HG03432 (cell line): ENCODE data around the gene YIF1A.
A peak's percentile ranks its signal among the peaks of the same experiment; 100 is the strongest.
"Not testable (repeated sequence)": the region's sequence is repeated elsewhere in the genome, so short reads cannot be mapped to it uniquely, and the experiment has no call there.

Experiments
- ATAC-seq: cut with Tn5 transposase; IDR thresholded peaks from one replicate; pipeline ENCODE4 v1.9.1; 2021; ENCODE audit warnings: mild to moderate bottlenecking, moderate library complexity; ENCODE audit not compliant: unreplicated experiment

YIF1A gene

DNA sequence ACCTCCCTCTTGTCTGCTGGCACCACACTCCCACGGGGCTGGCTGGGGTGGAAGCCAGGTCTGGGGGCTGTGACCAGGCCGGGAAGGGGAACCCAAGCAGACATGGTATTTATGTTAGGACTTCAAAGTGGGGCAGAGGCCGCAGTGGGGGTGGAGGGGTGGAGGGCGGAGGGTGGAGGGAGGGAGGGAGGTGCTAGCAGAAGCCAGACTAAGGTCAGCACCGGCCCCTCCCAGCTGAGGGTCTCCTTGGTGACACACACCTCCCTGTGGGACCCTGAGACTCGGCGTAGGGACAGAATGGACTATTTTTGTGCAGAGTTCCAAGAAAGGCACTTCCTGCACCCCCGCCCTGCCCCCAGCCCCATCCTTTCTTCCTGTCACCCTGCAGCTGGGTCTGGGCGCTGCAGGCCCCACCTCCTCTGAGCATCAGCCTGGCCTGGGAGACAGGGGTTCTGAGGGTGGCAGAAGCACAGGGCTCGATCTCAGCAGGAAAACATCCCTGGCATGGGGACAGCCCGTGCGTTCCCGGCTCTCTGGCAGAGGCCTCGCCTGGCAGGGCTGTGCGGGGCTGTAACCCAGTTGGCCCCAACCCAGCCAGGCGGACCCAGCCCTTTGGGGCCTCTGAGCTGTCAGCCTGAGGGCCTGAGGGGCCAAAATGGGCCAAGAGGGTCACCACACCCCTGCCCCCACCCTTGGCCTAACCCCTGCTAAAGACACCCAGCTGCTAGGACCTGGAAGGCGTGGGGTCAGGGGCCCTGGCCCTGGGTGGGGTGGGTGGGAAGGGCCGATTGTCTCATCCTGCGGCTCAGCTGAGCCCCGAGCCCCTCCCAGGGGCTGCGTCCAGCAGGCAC lies 37.5 kb upstream of the YIF1A start:
- ATAC-seq = no peak

DNA sequence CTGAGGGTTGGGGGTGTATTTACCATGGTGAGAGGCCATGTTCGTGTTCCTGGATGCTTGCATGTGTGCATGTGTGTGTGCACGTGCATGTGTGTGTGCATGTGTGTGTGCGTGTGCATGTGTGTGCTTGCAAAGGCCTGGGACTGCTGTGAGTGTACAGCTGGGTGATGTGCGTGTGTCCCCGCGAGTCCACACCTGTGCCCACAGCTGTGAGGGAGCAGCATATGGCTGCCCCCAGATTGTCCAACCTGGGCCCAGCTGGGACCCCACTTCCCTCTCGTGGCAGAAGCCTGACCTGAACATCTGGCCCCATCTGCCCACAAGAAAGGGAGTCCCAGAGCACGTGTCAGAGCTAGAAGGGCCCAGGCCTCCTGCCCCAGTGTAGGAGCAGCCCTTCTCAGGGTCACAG lies 36.3 kb upstream of the YIF1A start:
- no peak for ATAC-seq

DNA sequence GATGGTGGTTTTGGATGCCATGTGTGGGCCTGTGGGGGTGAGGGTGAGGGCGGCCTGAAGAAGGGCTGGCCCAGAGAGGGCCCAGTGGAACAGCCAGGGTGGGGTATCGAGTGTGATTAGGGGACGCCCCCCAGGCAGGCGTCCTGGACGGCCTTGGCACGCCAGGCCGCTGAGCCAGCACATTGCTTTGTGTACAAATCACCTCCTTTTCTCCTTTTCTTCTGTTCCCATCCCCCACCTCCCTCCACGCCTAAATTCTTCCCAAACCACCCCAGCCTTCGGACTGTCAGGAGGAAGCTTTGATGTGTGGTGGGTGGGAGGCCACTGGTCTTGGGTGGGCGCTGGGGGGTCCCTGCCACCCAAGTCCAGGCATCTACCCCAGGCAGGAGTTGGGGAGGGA lies 35.7 kb upstream of the YIF1A start:
- no peak for ATAC-seq

DNA sequence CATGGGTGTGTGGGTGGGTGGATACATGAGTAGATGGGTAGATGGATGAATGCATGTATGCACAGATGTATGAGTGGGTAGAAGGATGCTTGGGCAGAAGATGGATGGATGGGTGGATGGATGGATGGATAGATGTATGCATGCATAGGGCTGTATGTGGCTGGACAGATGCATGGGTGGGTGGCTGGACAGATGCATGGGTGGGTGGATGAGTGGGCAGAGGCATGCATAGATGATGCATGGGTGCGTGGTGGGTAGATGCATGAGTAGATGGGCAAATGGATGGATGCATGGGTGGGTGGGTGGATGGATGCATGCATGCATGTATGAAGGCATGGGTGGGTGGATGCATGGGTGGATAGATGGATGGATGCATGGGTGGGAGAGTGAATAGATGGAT lies 34.7 kb upstream of the YIF1A start:
- no peak for ATAC-seq

DNA sequence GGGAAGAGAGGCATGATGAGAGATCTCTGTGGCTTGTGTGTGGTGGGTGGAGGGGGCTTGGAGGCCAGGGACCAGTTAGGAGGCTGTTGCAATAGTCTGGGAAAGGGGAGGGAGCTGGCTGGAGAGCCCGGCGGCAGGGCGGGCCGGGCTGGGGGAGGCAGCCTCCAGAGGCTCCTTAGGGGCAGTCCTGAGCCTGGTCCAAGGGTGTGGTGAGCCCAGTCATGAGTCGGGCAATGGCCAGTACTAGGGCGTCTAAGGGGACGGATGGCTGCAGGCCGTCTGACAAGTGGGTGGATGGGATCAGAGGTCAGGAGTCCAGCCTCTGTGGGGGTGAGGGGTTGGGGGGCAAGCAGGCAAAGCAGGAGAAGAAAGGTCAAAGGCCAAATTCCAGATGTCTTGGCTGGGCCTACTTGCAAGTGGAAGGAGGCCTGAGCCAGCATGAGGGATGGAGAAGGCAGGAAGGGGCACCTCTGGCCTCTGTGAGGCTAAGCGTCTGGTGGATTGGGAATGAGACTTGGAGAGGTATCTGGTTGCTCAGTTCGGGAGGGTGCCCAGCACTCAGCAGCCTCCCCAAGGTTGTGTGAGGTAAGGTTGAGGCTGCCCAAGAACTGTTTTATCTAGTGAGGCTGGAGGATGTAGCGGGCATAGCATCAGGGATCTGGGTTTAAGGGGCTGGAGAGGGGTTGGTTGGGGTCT lies 33.9 kb upstream of the YIF1A start:
- ATAC-seq = no peak

DNA sequence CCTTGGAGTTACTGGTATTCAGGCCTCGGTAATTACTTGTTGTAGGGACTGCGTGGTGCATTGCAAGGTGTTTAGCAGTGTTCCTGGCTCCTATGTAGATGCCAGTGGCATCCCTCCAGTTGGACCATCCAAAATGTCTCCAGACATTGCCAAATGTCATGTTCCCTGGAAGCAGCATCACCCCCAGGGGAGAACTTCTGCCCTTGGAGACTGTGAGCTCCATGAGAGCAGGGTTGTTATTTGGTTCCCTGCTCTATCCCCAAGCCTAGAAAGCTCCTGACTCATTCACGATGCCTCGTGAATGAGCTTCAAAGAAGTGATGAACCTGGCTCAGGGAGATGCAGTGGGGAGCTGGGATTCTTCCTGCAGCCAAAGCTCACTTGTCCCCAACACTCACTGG lies 32.7 kb upstream of the YIF1A start:
- ATAC-seq = no peak

DNA sequence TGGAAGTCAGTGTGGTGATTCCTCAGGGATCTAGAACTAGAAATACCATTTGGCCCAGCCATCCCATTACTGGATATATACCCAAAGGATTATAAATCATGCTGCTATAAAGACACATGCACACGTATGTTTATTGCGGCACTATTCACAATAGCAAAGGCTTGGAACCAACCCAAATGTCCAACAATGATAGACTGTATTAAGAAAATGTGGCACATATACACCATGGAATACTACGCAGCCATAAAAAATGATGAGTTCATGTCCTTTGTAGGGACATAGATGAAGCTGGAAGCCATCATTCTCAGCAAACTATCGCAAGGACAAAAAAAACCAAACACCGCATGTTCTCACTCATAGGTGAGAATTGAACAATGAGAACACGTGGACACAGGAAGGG lies 31.8 kb upstream of the YIF1A start:
- ATAC-seq = not testable (repeated sequence)

DNA sequence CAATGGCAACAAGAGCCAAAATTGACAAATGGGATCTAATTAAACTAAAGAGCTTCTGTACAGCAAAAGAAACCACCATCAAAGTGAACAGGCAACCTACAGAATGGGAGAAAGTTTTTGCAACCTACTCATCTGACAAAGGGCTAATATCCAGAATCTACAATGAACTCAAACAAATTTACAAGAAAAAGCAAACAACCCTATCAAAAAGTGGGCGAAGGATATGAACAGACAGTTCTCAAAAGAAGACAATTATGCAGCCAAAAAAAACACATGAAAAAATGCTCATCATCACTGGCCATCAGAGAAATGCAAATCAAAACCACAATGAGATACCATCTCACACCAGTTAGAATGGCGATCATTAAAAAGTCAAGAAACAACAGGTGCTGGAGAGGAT lies 31.3 kb upstream of the YIF1A start:
- not testable (repeated sequence) for ATAC-seq

DNA sequence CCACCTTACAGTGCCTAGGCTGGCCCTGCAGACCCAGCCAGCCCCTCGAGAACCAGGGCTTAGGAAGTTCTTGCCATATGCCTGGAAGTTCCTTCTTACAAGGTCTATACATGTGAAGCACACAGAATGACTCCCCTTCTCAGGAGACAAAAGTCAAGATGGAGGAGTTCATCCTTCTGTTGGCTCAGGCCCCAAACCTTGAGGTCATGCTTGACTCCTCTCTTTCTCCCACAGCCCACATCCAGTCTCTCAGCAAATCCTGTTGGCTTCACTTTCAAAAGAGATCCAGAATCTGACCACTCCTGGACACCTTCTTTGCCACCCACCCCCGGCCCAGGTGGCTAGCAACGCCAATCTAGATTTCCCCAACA lies 29.6 kb upstream of the YIF1A start:
- no peak for ATAC-seq

DNA sequence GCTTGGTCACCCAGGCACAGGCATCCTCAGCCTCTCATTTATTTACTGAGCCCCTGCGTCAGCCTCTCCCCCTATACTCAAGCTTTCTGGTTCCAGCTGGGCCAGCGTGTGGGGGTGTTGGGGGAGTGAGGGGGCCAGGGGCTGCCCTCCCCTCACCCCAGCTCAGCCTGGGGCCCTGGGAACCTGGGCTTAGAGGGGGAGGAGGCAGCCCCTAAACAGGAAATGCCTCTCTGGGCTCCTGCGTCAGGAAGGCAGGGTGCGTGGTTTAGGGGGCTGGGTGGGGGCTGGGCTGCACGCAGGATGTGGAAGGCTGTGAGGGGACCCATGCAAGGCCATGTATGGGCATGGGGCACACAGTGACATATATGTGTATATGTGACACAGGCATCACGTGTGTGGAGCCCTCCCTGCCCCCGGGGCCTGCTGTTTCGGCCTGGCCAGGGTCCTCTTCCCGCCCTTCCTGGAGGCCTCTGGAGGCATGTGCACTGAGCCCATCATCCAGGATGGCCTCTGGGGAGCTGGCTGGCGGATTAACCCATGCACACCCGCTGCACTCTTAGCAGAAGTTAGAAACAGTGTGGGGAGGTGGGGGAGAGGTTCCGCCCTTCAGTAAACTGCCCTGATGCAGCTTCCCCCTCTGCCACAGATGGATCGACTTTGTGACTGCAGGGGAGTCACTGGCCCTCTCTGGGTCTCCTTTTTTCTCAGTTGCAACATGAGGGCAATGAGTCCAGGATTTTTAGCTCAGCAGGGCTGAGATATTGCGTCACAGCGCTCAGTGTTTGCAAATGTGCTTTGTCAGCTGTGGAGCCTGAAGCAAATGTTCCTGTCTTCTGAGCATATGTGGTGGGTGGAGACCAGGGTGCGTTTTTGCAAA lies 29.0 kb upstream of the YIF1A start:
- ATAC-seq = no peak

DNA sequence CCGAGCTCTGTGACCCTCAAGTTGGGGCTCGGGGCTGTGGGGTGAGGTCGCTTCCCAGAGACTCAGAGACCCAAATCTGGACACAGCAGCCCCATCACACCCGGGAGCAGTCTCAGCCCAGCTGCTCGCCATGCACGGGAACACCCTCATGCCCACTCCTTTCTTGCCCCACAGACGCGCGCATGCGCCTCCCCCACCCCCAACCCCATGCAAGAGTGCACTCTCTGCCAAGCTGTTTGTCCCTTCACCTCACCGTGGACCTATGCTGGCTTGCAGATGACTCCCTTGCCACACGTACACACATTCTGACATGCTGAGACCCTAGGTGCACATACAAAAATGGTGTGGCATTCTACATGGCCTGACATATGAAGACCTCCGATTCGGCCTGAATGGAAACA lies 28.4 kb upstream of the YIF1A start:
- ATAC-seq = no peak

DNA sequence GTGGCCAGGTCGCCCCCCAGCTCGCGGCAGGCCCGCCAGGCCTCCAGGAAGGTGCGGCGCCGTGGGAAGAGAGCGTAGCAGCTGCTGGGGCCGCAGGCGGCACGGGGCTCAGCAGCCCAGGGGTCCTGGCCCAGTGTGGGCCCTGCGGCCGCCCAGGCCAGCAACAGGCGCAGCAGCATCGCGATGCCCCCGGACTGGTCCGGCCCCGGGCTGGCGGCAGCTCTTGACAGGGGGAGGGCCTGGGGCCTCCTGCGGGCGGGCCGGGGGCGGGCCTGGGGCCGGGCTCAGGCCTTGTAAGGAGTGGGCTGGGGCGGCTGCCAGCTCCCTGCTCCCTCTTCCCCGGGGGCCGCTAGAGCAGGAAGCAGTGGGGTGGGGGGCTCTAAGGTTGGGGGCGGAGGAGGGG lies 27.9 kb upstream of the YIF1A start, which contains the start of gene CD248:
Gene CD248 (minus strand): TSS at position 196 of the 403 bp plus-strand sequence. CDS start 17 bp downstream, at position 179.
- ATAC-seq = no peak

DNA sequence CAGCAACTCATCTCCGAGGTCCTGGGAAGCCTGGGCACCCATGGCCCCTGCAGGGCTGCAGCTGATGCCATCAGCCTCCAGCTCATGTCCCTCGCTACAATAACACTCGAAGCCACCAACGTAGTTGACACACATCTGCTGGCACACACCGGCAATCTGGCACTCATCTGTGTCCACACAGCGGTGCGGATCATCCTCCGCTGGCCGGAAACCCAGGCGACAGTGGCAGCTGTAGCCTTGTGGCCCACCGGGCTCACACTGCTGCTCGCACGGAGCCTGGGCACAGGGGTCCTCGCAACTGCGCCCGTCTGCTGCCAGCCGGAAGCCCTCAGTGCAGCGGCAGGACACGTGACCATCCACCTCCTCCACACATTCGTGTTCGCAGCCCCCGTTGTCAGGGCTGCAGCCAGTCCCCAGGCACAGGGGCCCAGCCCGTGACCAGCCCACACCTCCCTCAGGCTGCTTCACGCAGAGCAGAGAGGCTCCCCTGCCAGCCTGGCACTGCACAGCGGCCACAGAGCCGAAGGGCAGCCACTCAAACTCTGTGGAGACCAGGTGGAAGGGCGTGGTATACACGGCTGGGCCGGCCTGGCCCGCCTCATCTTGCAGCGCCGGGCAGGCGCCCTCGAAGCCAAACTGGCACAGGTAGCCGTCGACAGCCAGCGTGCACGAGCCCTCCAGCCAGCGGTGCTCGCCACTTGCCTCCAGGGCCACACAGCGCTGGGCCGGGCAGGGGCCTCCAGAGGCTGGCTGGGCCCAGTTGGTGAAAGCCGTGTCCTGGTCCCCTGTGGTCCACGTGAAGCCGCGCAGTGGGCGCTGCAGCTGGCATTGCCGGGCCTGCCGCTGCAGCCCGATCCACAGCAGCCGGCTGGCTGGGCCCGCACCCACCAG lies 27.2 kb upstream of the YIF1A start:
- no peak for ATAC-seq

DNA sequence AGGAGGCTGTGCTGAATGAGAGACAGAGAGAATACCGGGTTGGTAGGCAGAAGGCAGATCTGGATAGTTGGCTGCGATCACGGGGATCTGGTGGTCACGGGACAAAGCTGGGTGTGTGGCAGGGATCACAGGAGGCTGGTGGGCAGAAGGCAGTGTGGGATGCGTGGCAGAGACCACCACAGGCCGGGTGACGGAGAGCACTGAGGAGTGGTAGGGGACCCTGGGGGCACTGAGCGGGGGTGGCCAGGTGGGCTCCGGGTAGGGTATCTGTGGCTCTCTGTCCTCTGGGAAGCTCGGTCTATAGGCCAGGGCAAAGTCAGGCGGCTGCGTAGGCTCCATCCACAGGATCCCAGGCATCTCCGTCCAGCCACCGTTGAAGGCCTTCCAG lies 26.5 kb upstream of the YIF1A start:
- no peak for ATAC-seq

DNA sequence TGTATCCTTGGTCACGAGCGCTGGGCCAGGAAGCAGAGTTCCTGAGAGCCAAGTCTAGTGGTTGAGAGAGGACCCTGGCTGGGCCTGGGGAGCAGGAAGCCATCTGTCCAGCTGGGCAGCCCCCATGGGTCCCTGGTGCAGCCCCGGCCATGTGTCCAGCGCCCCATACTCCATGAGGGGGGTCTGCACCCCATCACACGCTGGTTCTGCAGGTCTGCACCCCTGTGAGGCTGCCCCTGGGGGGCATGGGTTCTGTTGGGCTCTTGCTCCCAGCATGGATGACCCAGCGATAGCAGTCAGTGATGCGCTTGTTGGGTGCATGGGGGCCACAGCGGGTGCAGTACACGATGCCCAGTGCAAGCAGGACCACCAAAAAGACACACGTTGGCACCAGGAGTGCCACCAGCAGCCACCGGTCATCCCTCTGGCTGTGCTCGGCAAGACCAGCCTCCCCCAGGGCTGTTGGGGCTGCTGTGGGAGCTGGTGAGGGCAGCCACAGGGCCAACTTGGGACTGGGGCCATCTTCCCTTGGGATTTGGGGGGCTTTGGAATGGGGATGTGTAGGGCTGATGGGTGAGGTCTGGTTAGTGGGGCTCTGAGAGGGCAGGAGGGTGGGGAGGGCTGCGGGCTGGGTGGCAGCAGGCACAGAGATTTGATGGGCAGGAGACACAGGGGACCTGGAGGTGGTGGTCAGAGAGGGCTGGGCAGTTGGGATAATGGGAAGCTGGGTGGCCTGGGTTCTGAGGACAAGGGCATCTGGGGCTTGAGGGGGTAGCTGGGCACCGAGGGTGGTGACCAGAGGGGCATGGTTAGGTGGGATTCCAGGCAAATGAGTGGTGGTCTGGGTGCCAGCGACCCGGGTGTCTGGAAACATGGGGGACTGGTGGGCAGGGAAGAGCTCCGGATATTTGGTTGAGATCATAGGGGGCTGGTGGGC lies 25.9 kb upstream of the YIF1A start:
- no peak for ATAC-seq

DNA sequence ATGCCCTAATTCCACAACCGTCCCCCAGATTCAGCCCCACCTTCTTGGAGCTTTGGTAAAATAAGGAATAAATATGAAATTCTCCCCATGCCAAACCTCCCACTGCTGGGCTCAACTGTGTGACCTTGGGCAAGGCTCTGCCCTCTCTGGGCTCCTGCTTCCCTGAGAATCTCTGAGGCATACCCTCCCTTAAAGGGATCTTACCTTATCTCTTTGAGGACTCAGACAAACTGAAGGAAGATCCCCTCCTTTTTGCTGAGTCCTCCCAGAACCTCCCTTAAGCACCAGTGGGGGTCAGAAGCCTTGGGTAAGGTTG lies 25.2 kb upstream of the YIF1A start:
- no peak for ATAC-seq

DNA sequence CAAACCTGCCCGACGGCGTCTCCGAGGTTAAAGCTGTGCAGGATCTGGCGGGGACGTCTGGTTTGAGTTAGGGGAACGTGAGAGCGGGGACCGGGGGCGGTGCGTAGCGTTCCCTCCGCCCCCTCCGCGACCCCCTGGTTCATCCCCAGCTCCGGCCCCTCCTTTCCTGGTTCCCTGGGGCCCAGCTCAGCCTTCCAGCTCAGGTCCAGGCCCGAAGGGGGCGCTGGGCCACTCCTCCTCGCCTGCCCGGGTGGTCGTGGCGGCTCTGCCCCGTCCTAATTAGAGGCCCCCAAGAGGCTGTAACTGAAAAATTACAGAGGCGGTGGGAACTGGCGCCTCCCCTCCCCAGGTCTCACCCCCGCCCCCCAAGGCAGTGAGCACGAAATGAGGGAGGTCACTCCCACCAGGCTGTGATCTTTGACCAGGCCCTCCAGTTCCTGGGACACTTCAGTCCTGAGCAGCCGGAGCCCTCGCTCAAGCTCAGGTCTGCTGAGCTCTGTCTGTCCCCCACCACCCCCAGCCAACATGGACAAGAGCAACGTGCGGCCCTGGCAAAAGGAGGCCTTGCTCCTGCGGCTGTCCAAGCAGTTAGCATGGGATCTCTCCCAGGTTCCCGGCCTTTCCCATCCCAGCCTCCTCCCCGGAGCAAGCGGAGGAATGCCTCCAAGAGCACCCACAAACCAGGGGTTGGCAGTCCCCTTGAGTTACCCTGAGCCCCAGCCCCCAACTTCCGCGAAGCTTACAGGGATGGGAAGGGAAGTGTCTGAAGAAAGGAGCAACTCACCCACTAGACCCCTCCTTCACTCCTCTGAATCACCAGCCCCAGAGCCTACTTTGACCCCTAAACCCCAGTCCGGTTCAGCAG lies 24.6 kb upstream of the YIF1A start:
- no peak for ATAC-seq

DNA sequence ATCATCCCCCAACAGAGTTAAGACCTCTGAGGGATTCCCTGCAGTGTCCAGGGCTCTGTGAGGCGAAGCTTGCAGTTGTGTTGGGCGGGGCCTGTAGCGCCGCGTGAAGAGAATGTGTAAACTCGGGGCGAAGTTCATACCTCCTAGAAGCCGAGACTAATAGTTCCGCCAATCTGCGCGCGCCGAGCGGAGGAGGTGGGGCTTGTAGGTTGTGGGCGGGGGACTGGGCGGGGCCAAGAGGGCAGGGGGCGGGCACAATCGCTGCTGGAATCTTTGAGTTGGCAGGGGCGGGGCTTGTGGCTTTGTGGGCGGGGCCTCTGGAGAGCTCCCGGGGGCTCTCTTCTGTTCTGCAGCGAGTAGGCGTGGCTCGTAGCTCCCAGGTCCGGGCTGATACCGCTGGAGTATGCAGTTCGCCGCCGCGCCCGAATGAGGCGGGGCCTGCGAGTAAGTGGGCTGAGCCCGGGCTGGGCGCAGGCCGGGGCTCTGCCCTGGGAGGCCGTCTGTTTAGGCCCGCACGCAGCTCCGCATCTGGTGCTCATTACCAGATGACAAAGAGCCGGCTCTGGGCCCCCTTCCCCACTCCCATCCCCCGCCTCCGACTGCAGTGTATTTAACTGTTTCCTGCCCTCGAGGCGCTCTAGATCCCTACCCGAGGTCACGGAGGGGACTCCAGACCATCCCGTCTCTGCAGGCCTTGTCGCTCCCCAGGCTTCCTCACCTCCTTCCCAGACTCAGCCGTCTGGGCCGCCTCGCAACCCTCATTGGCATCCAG lies 23.8 kb upstream of the YIF1A start:
- ATAC-seq = peak; percentile 48
